Pancreas (tissue), 10 donors: ENCODE results near the gene HNRNPA1. TPM values are rescaled to one million over a fixed set of nuclear protein-coding genes. Genes with fewer than 3 reads are reported as not detected.
"Not testable (repeated sequence)": the region's sequence is repeated elsewhere in the genome, so short reads cannot be mapped to it uniquely, and the experiment has no call there.

Experiments used
- ATAC-seq, 4 donors: fragments of 200-7000 bp; cut with Tn5 transposase; one replicate each; pipeline versions ENCODE4 v1.8.0 to v1.9.1; 2020; ENCODE audit warnings: mild to moderate bottlenecking in 4 of 4, moderate library complexity in 4 of 4
- DNase-seq, 6 donors: peaks; one replicate each; pipeline ENCODE4 v3.0.0-alpha.2; 2020
- FAIRE-seq: peaks from 2 replicates; lab custom pipeline; 2012; peaks lifted over from hg19 to GRCh38; lab: Jason Lieb, UNC
- H3K27ac ChIP-seq, 4 donors: fragments of 200-600 bp; sonication (generic); 1 replicate in 3 of 4; 2 replicates in 1 of 4; pipeline versions ENCODE4 v1.5.0 to v1.8.0; 2020
- H3K27me3 ChIP-seq, 4 donors: fragments of 200-600 bp; one replicate each; pipeline ENCODE4 v1.8.0; 2021
- H3K36me3 ChIP-seq, 3 donors: fragments of 200-600 bp; sonication (generic) in 1 of 3; one replicate each; pipeline versions ENCODE4 v1.5.0 to v1.8.0; 2020 to 2021
- H3K4me1 ChIP-seq, 3 donors: fragments of 200-600 bp; one replicate each; pipeline ENCODE4 v1.8.0; 2021
- H3K4me3 ChIP-seq, 4 donors: fragments of 200-600 bp; sonication (generic) in 2 of 4; one replicate each; pipeline versions ENCODE4 v1.5.0 to v1.8.0; 2020 to 2021
- H3K9me3 ChIP-seq, 4 donors: fragments of 200-600 bp; one replicate each; pipeline ENCODE4 v1.8.0; 2021
- WGBS, 2 donors: extraction: QIAGEN DNeasy Blood & Tissue Kit; methylation state at CpG; one replicate each; pipeline ENCODE4 v1.1.7; 2013; 5-methylcytosine and 5-hydroxymethylcytosine counted together
- intact Hi-C, 3 donors: fragments of 100-400 bp; cut with DNase I; formaldehyde crosslinking; loops; one replicate each; pipeline versions ENCODE4 v1.11.1 to v1.14.2; 2022
- polyA plus RNA-seq, 2 donors: library from polyadenylated mRNA; stranded (reverse); fragments of 200-250 nt; gene quantifications; one replicate each; pipeline ENCODE4 v1.2.3, GENCODE V29; 2013
- total RNA-seq, 6 donors: library from RNA; stranded (reverse); fragmentation: NEBNext Ultra II Directional in 4 of 6; extraction: Animal tissue kit (Norgen Biotek cat#: 25700) in 4 of 6; gene quantifications; one replicate each; pipeline versions ENCODE4 v1.2.1 to v1.2.4, GENCODE V29; 2021 to 2023
- TF ChIP-seq, protein P1 (sequence below), 4 donors: fragments of 200-600 bp; sonication (generic) in 3 of 4; IDR thresholded peaks; one replicate each; pipeline versions ENCODE4 v1.5.0 to v1.8.0; 2021; ENCODE audit warnings: antibody characterized with exemption in 4 of 4
- donor health status: healthy with polysubstance abuse.
- donor health status: DM: no; HTN: no; CAD: no; lungs with moderate emphysema.
- donor health status: DM: no; HTN: no; CAD: no.
- donor health status: control.
- donor health status: control.
- donor health status: Bipolar disorder and iron deficiency.
- donor health status: DM: yes; HTN: yes; CAD: no.
- donor health status: DM: no; HTN: no; CAD: no.
- donor health status: DM: no; HTN: no; CAD: no.
- donor health status: DM: yes; HTN: yes; CAD: no.

Gene HNRNPA1
- total and polyA plus RNA-seq, 8 donors = 266 to 784 (median 527) TPM

- WGBS, 2 donors = 2% methylated on average over 34 of the region's 34 CpGs
- FAIRE-seq (peak; percentile 87), DNase-seq (peak; percentile 91 to 97 (median 95)), ATAC-seq (peak; percentile 94 to 96 (median 94))
- Histone ChIP-seq H3K36me3 (no peaks in the 10 kb centered on the region), H3K4me1 (peaks cover 0 to 18% (median 4%) of the 10 kb centered on the region in 3 donors), H3K27ac (peak within 1 kb of the TSS; percentile 79 to 93 (median 90)), H3K9me3 (no peaks in the 10 kb centered on the region), H3K4me3 (peak within 1 kb of the TSS; percentile 53 to 78 (median 62)), H3K27me3 (no peaks in the 10 kb centered on the region)
- TF ChIP-seq, protein P1, sequence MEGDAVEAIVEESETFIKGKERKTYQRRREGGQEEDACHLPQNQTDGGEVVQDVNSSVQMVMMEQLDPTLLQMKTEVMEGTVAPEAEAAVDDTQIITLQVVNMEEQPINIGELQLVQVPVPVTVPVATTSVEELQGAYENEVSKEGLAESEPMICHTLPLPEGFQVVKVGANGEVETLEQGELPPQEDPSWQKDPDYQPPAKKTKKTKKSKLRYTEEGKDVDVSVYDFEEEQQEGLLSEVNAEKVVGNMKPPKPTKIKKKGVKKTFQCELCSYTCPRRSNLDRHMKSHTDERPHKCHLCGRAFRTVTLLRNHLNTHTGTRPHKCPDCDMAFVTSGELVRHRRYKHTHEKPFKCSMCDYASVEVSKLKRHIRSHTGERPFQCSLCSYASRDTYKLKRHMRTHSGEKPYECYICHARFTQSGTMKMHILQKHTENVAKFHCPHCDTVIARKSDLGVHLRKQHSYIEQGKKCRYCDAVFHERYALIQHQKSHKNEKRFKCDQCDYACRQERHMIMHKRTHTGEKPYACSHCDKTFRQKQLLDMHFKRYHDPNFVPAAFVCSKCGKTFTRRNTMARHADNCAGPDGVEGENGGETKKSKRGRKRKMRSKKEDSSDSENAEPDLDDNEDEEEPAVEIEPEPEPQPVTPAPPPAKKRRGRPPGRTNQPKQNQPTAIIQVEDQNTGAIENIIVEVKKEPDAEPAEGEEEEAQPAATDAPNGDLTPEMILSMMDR (IDR thresholded peaks at IDR 0.05) = peak; percentile 51 to 61 (median 54)
- intact Hi-C loops = no loop called here
Measured at GRCh38 chr12:54324617-54325441, 44.3 kb downstream of the HNRNPA1 start, which contains the start of gene COPZ1. TSS of gene COPZ1 (plus strand) at chr12:54325131. CDS start at chr12:54325164, 33 bp downstream.

GRCh38 chr12:54325442-54326109, 45.0 kb downstream of the HNRNPA1 start:
- 19 to 23% methylated on average over 22 of the region's 22 CpGs for WGBS, 2 donors
- ATAC-seq = peak in 2 of 4 donors; percentile 6 to 7
- H3K9me3 ChIP-seq, intact Hi-C loops, H3K36me3 ChIP-seq, H3K27me3 ChIP-seq, FAIRE-seq: not testable (repeated sequence)
- DNase-seq = peak in 1 of 6 donors; percentile 30
- peak overlapping the region; percentile 53 to 78 (median 62) for H3K4me3 ChIP-seq
- peak overlapping the region; percentile 79 to 93 (median 90) for H3K27ac ChIP-seq
- H3K4me1 ChIP-seq = peaks cover 0 to 18% (median 4%) of the 10 kb centered on the region in 3 donors

GRCh38 chr12:54328595-54329337, 48.2 kb downstream of the HNRNPA1 start:
- peaks cover 0 to 26% (median 4%) of the 10 kb centered on the region in 3 donors for H3K4me1 ChIP-seq
- H3K27me3 ChIP-seq = no peaks in the 10 kb centered on the region
- FAIRE-seq (no peak), ATAC-seq (no peak), DNase-seq (no peak)
- H3K36me3 ChIP-seq = no peaks in the 10 kb centered on the region
- no peaks in the 10 kb centered on the region for H3K9me3 ChIP-seq
- 49 to 62% methylated on average over 6 of the region's 6 CpGs for WGBS, 2 donors
- H3K27ac ChIP-seq = peak overlapping the region in 2 of 4 donors; percentile 5 to 27
- intact Hi-C loops = no loop called here
- H3K4me3 ChIP-seq = no peak overlapping the region
- TF ChIP-seq, protein P1 (IDR thresholded peaks at IDR 0.05) = no peak

GRCh38 chr12:54329759-54330158, 49.2 kb downstream of the HNRNPA1 start:
- no peaks in the 10 kb centered on the region for H3K36me3 ChIP-seq
- intact Hi-C loops = no loop called here
- no peak for ATAC-seq
- H3K27ac ChIP-seq = no peak overlapping the region
- WGBS, 2 donors = 57 to 59% methylated on average over 5 of the region's 5 CpGs
- TF ChIP-seq, protein P1 (IDR thresholded peaks at IDR 0.05) = no peak
- no peak for FAIRE-seq
- no peaks in the 10 kb centered on the region for H3K9me3 ChIP-seq
- H3K4me1 ChIP-seq = peaks cover 0 to 27% (median 4%) of the 10 kb centered on the region in 3 donors
- no peak overlapping the region for H3K4me3 ChIP-seq
- DNase-seq = no peak
- H3K27me3 ChIP-seq = no peaks in the 10 kb centered on the region

DNA sequence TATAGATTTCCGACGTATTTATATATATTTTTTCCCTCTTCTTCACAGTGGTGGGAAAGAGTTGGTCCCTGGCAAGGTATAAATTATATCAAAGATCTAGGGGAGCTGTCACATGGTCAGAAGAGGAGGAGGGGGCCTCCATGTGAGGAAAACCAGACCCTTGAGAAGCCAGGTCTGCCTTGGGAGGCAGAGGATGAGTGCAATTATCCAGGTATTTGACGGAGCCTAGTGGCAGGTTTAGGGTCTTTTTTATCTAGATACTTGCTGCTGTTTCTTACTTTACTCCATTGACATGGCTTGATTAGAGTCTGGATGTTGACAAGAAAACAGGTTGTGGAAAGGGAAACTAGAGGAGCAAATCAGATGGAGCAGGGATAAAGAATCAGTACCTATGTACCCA, 49.9 kb downstream of the HNRNPA1 start:
- Histone ChIP-seq H3K27me3 (no peaks in the 10 kb centered on the region), H3K27ac (no peak overlapping the region), H3K9me3 (no peaks in the 10 kb centered on the region), H3K4me1 (peaks cover 0 to 30% (median 4%) of the 10 kb centered on the region in 3 donors), H3K36me3 (no peaks in the 10 kb centered on the region), H3K4me3 (no peak overlapping the region)
- TF ChIP-seq, protein P1 (IDR thresholded peaks at IDR 0.05) = no peak
- WGBS, 2 donors = 62 to 69% methylated on average over 3 of the region's 3 CpGs
- no peak for FAIRE-seq
- ATAC-seq = no peak
- no peak for DNase-seq
- intact Hi-C loops = no loop called here
